H4 (cell line): Measurements from ENCODE around the gene RFX8. TPM values are rescaled to one million over a fixed set of nuclear protein-coding genes. Genes with fewer than 3 reads are reported as not detected.
A peak's percentile ranks its signal among the peaks of the same experiment; 100 is the strongest.
"Not testable (repeated sequence)": the region's sequence is repeated elsewhere in the genome, so short reads cannot be mapped to it uniquely, and the experiment has no call there.

Source experiments
- DNase-seq: peaks from one replicate; pipeline ENCODE4 v3.0.0-alpha.2; 2015; ENCODE audit warnings: low spot score
- total RNA-seq: library from RNA; depleted of rRNA; stranded (reverse); fragments of >200 nt; shearing (Covaris generic); gene quantifications from 2 replicates; pipeline ENCODE4 v1.2.3, GENCODE V29; 2014; rRNA removed

Gene RFX8
- total RNA-seq: 0.41 TPM in 1 of 2 replicates, not detected in the other

- DNase-seq: peak; percentile 61
Measured at GRCh38 chr2:101474731-101475384, at the start of gene RFX8. Gene RFX8, minus strand, starts transcription at chr2:101475112. Its CDS starts 8,264 bp downstream, at chr2:101466848.

GRCh38 chr2:101521487-101521886 lies 46.6 kb upstream of the RFX8 start:
- DNase-seq: no peak

- DNase-seq: peak; percentile 50
Measured at GRCh38 chr2:101520246-101520645, 45.3 kb upstream of the RFX8 start.

GRCh38 chr2:101518578-101519492 lies 43.9 kb upstream of the RFX8 start:
- peak; percentile 68 for DNase-seq

- peak; percentile 31 for DNase-seq
Measured at GRCh38 chr2:101517758-101518271, 42.9 kb upstream of the RFX8 start.

GRCh38 chr2:101516823-101517690 lies 42.1 kb upstream of the RFX8 start:
- DNase-seq: peak; percentile 86

GRCh38 chr2:101516349-101516748 lies 41.4 kb upstream of the RFX8 start:
- no peak for DNase-seq

- no peak for DNase-seq
Measured at GRCh38 chr2:101515477-101515876, 40.6 kb upstream of the RFX8 start.

- no peak for DNase-seq
Measured at GRCh38 chr2:101512993-101513392, 38.1 kb upstream of the RFX8 start.

GRCh38 chr2:101511381-101511780 lies 36.5 kb upstream of the RFX8 start:
- no peak for DNase-seq

GRCh38 chr2:101509499-101510284 lies 34.8 kb upstream of the RFX8 start:
- no peak for DNase-seq

- DNase-seq: no peak
Measured at GRCh38 chr2:101508636-101509035, 33.7 kb upstream of the RFX8 start.

GRCh38 chr2:101505276-101505675 lies 30.4 kb upstream of the RFX8 start:
- DNase-seq: not testable (repeated sequence)

- DNase-seq: not testable (repeated sequence)
Measured at GRCh38 chr2:101504744-101505143, 29.8 kb upstream of the RFX8 start.

- no peak for DNase-seq
Measured at GRCh38 chr2:101502095-101502494, 27.2 kb upstream of the RFX8 start.

GRCh38 chr2:101501443-101501842 lies 26.5 kb upstream of the RFX8 start:
- DNase-seq: peak; percentile 30

- DNase-seq: no peak
Measured at GRCh38 chr2:101500860-101501259, 25.9 kb upstream of the RFX8 start.

- no peak for DNase-seq
Measured at GRCh38 chr2:101500180-101500579, 25.3 kb upstream of the RFX8 start.

GRCh38 chr2:101496279-101496678 lies 21.4 kb upstream of the RFX8 start:
- DNase-seq: no peak

- no peak for DNase-seq
Measured at GRCh38 chr2:101492936-101493473, 18.1 kb upstream of the RFX8 start.

GRCh38 chr2:101486994-101487393 lies 12.1 kb upstream of the RFX8 start:
- DNase-seq: no peak
